Kidney (tissue), 14 donors: ENCODE results near the gene SRRM2. TPM values are rescaled to one million over a fixed set of nuclear protein-coding genes. Genes with fewer than 3 reads are reported as not detected.
A peak's percentile ranks its signal among the peaks of the same experiment; 100 is the strongest.

ENCODE experiments used
- DNase-seq, 5 donors: peaks; one replicate each; pipeline ENCODE4 v3.0.0-alpha.2; 2013 to 2020
- FAIRE-seq: peaks from 2 replicates; lab custom pipeline; 2012; peaks lifted over from hg19 to GRCh38; lab: Jason Lieb, UNC
- H3K27ac ChIP-seq, 2 donors: one replicate each; pipeline ENCODE4 v1.7.0; 2013; ENCODE audit warnings: low read depth in 2 of 2, low read length in 2 of 2, inconsistent platforms in 1 of 2
- H3K27me3 ChIP-seq: one replicate; pipeline ENCODE4 v1.7.1; 2013; ENCODE audit warnings: low read length, inconsistent platforms; ENCODE audit not compliant: control insufficient read depth, insufficient read depth
- H3K36me3 ChIP-seq, 3 donors: one replicate each; pipeline versions ENCODE4 v1.7.0 to v1.7.1; 2013; ENCODE audit warnings: low read length in 3 of 3, control low read depth in 1 of 3, inconsistent platforms in 1 of 3; ENCODE audit not compliant: insufficient read depth in 3 of 3, control insufficient read depth in 2 of 3
- H3K4me1 ChIP-seq, 3 donors: one replicate each; pipeline versions ENCODE4 v1.7.0 to v1.7.1; 2013; ENCODE audit warnings: low read length in 3 of 3, inconsistent platforms in 1 of 3, low read depth in 1 of 3; ENCODE audit not compliant: control insufficient read depth in 2 of 3, insufficient read depth in 2 of 3
- H3K4me3 ChIP-seq, 3 donors: one replicate each; pipeline versions ENCODE4 v1.7.0 to v1.8.1; 2013; ENCODE audit warnings: low read length in 3 of 3, control low read depth in 1 of 3, inconsistent platforms in 1 of 3
- H3K9ac ChIP-seq, 3 donors: one replicate each; pipeline versions ENCODE4 v1.7.0 to v1.7.1; 2013; ENCODE audit warnings: low read length in 3 of 3, control low read depth in 1 of 3, inconsistent platforms in 1 of 3
- H3K9me3 ChIP-seq, 3 donors: one replicate each; pipeline versions ENCODE4 v1.7.0 to v1.7.1; 2013; ENCODE audit warnings: low read length in 3 of 3, control low read depth in 1 of 3, inconsistent platforms in 1 of 3; ENCODE audit not compliant: control insufficient read depth in 2 of 3, insufficient read depth in 1 of 3
- CTCF ChIP-seq: IDR thresholded peaks from 3 replicates; pipeline ENCODE4 v1.5.1; 2012; ENCODE audit warnings: mild to moderate bottlenecking, moderate library complexity, borderline replicate concordance; ENCODE audit not compliant: insufficient read depth; ENCODE audit errors: extremely low read depth
- intact Hi-C: fragments of 100-400 bp; cut with DNase I; formaldehyde crosslinking; loops from one replicate; pipeline ENCODE4 v1.11.1; 2022
- polyA plus RNA-seq: library from polyadenylated mRNA; stranded (reverse); fragments of 350-450 nt; fragmentation: Illumina TruSeq; extraction: RNeasy Lipid Tissue Mini Kit (QIAGEN cat#74804); gene quantifications from one replicate; pipeline ENCODE4 v1.2.3, GENCODE V29; 2014; ENCODE audit warnings: low read depth, low replicate concordance; ENCODE audit not compliant: insufficient read depth
- total RNA-seq: library from RNA; stranded (reverse); fragmentation: NEBNext Ultra II Directional; extraction: Animal tissue kit (Norgen Biotek cat#: 25700); gene quantifications from one replicate; pipeline ENCODE4 v1.2.1, GENCODE V29; 2021
- donor health status: control.
- donor health status: control.
- donor health status: control.
- donor health status: control.
- donor health status: control.
- donor health status: DM: yes; HTN: yes; CAD: no.
- donor health status: Normal renal cell carcinoma (clear cell type).

SRRM2 gene
- total and polyA plus RNA-seq, 2 donors from 2014 or later = 386 to 621 TPM

- no peak for TF ChIP-seq CTCF
- no peak overlapping the region for H3K27ac ChIP-seq
- no peaks in the 10 kb centered on the region for H3K27me3 ChIP-seq
- no peaks in the 10 kb centered on the region for H3K4me1 ChIP-seq
- no peak for FAIRE-seq
- H3K9me3 ChIP-seq = no peaks in the 10 kb centered on the region
- no peak overlapping the region for H3K9ac ChIP-seq
- H3K4me3 ChIP-seq = no peak overlapping the region
- H3K36me3 ChIP-seq = no peaks in the 10 kb centered on the region
- no peak for DNase-seq
- intact Hi-C loops = no loop called here
These were observed 38.9 kb upstream of the SRRM2 start for GRCh38 chr16:2713523-2713922.

- H3K9ac ChIP-seq = no peak overlapping the region
- H3K36me3 ChIP-seq = no peaks in the 10 kb centered on the region
- H3K27me3 ChIP-seq = no peaks in the 10 kb centered on the region
- no peak overlapping the region for H3K4me3 ChIP-seq
- no peaks in the 10 kb centered on the region for H3K4me1 ChIP-seq
- DNase-seq (peak in 1 of 5 donors; percentile 71), FAIRE-seq (no peak)
- no peak for TF ChIP-seq CTCF
- no peaks in the 10 kb centered on the region for H3K9me3 ChIP-seq
- intact Hi-C loops = no loop called here
- H3K27ac ChIP-seq = no peak overlapping the region
These were observed 38.3 kb upstream of the SRRM2 start for GRCh38 chr16:2713985-2714774.

GRCh38 chr16:2715064-2715463 lies 37.4 kb upstream of the SRRM2 start:
- Histone ChIP-seq H3K36me3 (no peaks in the 10 kb centered on the region), H3K4me1 (peaks cover 0 to 2% (median 0%) of the 10 kb centered on the region in 3 donors), H3K9ac (no peak overlapping the region), H3K27ac (no peak overlapping the region), H3K9me3 (no peaks in the 10 kb centered on the region), H3K4me3 (no peak overlapping the region), H3K27me3 (no peaks in the 10 kb centered on the region)
- FAIRE-seq (no peak), DNase-seq (no peak)
- no peak for TF ChIP-seq CTCF
- intact Hi-C loops = no loop called here

GRCh38 chr16:2715519-2715918 lies 36.9 kb upstream of the SRRM2 start:
- no peak for TF ChIP-seq CTCF
- Histone ChIP-seq H3K4me3 (no peak overlapping the region), H3K9me3 (no peaks in the 10 kb centered on the region), H3K27ac (no peak overlapping the region), H3K36me3 (no peaks in the 10 kb centered on the region), H3K9ac (no peak overlapping the region), H3K4me1 (peaks cover 0 to 2% (median 0%) of the 10 kb centered on the region in 3 donors), H3K27me3 (no peaks in the 10 kb centered on the region)
- intact Hi-C loops = no loop called here
- no peak for FAIRE-seq
- peak; percentile 85 to 90 (median 87) for DNase-seq
